ENCODE data around the gene PLK4. TPM values are rescaled to one million over a fixed set of nuclear protein-coding genes. Genes with fewer than 3 reads are reported as not detected.

The PLK4 gene
- total and polyA plus RNA-seq, 2 experiments from 2014 or later, result 25.5 to 38.7 TPM

DNA sequence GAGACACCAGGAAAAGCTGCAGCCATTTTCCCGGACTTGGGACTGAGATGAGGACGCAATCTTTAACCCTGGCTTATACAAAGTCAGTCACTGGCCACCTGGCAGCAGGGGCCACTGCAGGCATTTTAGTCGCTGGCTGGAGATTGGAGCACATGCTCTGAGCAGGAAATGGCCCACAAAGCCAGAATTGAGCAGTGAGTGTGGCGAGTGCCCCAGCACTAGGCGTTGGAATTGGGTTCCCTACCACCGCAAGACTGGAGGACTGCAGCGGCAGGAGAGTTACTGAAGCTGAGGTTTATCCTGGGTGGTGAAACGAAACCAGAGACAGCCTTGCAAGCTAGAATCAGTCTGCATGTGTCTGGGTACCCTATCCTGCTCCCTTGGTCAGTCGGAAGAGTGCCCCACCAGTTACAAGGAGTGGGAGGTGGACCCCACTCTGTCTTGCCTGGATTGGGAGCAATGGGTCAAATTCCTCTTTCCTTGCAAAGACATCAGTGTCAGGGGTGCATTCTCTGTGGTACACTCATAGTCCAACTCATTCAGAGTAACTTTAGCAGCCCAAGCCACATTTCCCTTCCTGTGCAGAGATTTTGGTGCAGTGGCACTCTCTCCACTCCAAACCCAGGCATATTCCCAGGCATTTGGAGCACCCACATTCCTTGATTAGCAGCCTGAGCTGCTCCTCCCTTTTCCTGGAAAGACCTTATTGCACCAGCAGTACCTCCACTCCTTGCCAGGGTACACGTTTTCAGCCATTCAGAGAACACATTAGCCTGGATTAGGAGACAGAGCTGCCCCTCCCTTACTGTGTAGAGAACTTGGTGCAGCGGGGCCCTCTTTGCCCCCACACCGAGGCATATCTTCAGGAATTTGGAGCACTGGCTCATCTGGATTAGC is 36.7 kb upstream of the PLK4 start:
- H3K27ac Mint-ChIP-seq, result no peak overlapping the region
- TF ChIP-seq, protein P1, sequence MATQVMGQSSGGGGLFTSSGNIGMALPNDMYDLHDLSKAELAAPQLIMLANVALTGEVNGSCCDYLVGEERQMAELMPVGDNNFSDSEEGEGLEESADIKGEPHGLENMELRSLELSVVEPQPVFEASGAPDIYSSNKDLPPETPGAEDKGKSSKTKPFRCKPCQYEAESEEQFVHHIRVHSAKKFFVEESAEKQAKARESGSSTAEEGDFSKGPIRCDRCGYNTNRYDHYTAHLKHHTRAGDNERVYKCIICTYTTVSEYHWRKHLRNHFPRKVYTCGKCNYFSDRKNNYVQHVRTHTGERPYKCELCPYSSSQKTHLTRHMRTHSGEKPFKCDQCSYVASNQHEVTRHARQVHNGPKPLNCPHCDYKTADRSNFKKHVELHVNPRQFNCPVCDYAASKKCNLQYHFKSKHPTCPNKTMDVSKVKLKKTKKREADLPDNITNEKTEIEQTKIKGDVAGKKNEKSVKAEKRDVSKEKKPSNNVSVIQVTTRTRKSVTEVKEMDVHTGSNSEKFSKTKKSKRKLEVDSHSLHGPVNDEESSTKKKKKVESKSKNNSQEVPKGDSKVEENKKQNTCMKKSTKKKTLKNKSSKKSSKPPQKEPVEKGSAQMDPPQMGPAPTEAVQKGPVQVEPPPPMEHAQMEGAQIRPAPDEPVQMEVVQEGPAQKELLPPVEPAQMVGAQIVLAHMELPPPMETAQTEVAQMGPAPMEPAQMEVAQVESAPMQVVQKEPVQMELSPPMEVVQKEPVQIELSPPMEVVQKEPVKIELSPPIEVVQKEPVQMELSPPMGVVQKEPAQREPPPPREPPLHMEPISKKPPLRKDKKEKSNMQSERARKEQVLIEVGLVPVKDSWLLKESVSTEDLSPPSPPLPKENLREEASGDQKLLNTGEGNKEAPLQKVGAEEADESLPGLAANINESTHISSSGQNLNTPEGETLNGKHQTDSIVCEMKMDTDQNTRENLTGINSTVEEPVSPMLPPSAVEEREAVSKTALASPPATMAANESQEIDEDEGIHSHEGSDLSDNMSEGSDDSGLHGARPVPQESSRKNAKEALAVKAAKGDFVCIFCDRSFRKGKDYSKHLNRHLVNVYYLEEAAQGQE (IDR thresholded peaks at IDR 0.05; ENCODE audit: unreplicated experiment), result no peak
- TF ChIP-seq, protein P2, sequence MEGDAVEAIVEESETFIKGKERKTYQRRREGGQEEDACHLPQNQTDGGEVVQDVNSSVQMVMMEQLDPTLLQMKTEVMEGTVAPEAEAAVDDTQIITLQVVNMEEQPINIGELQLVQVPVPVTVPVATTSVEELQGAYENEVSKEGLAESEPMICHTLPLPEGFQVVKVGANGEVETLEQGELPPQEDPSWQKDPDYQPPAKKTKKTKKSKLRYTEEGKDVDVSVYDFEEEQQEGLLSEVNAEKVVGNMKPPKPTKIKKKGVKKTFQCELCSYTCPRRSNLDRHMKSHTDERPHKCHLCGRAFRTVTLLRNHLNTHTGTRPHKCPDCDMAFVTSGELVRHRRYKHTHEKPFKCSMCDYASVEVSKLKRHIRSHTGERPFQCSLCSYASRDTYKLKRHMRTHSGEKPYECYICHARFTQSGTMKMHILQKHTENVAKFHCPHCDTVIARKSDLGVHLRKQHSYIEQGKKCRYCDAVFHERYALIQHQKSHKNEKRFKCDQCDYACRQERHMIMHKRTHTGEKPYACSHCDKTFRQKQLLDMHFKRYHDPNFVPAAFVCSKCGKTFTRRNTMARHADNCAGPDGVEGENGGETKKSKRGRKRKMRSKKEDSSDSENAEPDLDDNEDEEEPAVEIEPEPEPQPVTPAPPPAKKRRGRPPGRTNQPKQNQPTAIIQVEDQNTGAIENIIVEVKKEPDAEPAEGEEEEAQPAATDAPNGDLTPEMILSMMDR (conservative IDR thresholded peaks at IDR 0.05; ENCODE audit: low read depth in 2 of 2), result peak in 1 of 2 experiments; percentile 29; a peak in 1 of 4 replicates
- H2AFZ ChIP-seq, result 0 out of 2 replicates have a peak overlapping the region, but pooled peaks have one; percentile 21

DNA sequence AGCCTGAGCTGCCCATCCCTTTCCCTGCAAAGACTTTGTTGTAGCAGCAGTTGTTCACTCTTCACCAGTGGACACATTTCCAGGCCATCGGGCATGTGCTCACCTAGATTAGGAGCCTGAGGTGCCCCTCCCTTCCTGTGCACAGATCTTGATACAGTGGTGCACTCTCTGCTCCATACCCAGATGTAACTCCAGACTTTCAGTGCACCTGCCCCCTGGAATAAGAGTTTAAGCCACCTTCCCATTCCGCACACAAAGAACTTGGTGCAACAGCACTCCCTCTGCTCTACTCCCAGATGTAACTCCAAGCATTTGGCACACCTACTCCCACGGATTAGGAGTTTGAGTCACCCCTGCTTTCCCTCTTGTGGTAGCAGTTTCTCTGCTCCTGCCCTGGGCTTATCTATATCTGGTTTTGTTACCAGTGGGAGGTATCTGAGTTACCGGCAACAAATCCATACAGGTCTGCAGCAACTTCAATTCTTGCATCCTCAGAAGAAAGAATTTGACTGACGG is 36.0 kb upstream of the PLK4 start:
- H3K4me3 Mint-ChIP-seq, result no peak overlapping the region
- H3K9me3 Mint-ChIP-seq, result peaks cover 21% of the 10 kb centered on the region
- no peaks in the 10 kb centered on the region for H4K20me1 ChIP-seq (replicated peaks; ENCODE audit: insufficient read depth)
- H3K9me2 ChIP-seq (ENCODE audit: insufficient read depth), result peaks cover 4% of the 10 kb centered on the region; the same call in 1 of the 2 replicates
- ATAC-seq (no peak), DNase-seq (ENCODE audit: low spot score) (no peak)
- H3K27ac Mint-ChIP-seq, result no peak overlapping the region
- no peak overlapping the region for H3K27ac ChIP-seq (ENCODE audit: low read depth)
- H3K27me3 Mint-ChIP-seq (ENCODE audit: insufficient read depth, low read depth, poor library complexity), result peaks cover 16% of the 10 kb centered on the region
- H3K4me2 ChIP-seq, result no peak overlapping the region
- H3K79me2 ChIP-seq (replicated peaks; ENCODE audit: insufficient read depth), result peaks cover 6% of the 10 kb centered on the region; the same call in 1 of the 2 replicates
- no peak overlapping the region for H3K4me3 ChIP-seq
- peaks cover 23% of the 10 kb centered on the region for H3K36me3 Mint-ChIP-seq (ENCODE audit: low read depth)
- H3F3A ChIP-seq (replicated peaks; ENCODE audit: low read depth), result no peaks in the 10 kb centered on the region
- H3K27me3 ChIP-seq (ENCODE audit: insufficient read depth), result no peaks in the 10 kb centered on the region
- no peaks in the 10 kb centered on the region for H3K4me1 ChIP-seq (ENCODE audit: insufficient read depth)
- H3K4me1 Mint-ChIP-seq, result peaks cover 20% of the 10 kb centered on the region
- no peaks in the 10 kb centered on the region for H3K36me3 ChIP-seq (ENCODE audit: insufficient read depth)
- H2AFZ ChIP-seq, result no peak overlapping the region
- TF ChIP-seq EZH2 (IDR thresholded peaks at IDR 0.05; ENCODE audit: low read depth, unreplicated experiment), result no peak
- TF ChIP-seq, protein P1 (IDR thresholded peaks at IDR 0.05; ENCODE audit: unreplicated experiment), result no peak
- no peak for TF ChIP-seq ZNF331 (CRISPR knock-in tag; IDR thresholded peaks at IDR 0.05; ENCODE audit: low read depth)
- TF ChIP-seq, protein P2 (conservative IDR thresholded peaks at IDR 0.05; ENCODE audit: low read depth in 2 of 2), result no peak
- TF ChIP-seq, protein P3, sequence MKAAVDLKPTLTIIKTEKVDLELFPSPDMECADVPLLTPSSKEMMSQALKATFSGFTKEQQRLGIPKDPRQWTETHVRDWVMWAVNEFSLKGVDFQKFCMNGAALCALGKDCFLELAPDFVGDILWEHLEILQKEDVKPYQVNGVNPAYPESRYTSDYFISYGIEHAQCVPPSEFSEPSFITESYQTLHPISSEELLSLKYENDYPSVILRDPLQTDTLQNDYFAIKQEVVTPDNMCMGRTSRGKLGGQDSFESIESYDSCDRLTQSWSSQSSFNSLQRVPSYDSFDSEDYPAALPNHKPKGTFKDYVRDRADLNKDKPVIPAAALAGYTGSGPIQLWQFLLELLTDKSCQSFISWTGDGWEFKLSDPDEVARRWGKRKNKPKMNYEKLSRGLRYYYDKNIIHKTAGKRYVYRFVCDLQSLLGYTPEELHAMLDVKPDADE (IDR thresholded peaks at IDR 0.05), result no peak
- no peak for TF ChIP-seq NANOG (IDR thresholded peaks at IDR 0.05; ENCODE audit: borderline replicate concordance)
- no peak for TF ChIP-seq EZH2phosphoT487 (IDR thresholded peaks at IDR 0.05; ENCODE audit: unreplicated experiment)
- no peak for TF ChIP-seq STAT1 (IDR thresholded peaks at IDR 0.05; ENCODE audit: unreplicated experiment)

More for the DNA sequence above, 36.7 kb upstream of the PLK4 start:
- Histone ChIP-seq H3F3A (replicated peaks; ENCODE audit: low read depth) (no peaks in the 10 kb centered on the region), H3K4me2 (no peak overlapping the region), H3K27ac (ENCODE audit: low read depth) (no peak overlapping the region), H3K79me2 (replicated peaks; ENCODE audit: insufficient read depth) (0 out of 2 replicates have a peak, but pooled peaks cover 5% of the 10 kb centered on the region), H3K36me3 (ENCODE audit: insufficient read depth) (no peaks in the 10 kb centered on the region), H3K4me1 (ENCODE audit: insufficient read depth) (no peaks in the 10 kb centered on the region), H4K20me1 (replicated peaks; ENCODE audit: insufficient read depth) (no peaks in the 10 kb centered on the region), H3K9me2 (ENCODE audit: insufficient read depth) (peaks cover 4% of the 10 kb centered on the region; the same call in 1 of the 2 replicates), H3K27me3 (ENCODE audit: insufficient read depth) (no peaks in the 10 kb centered on the region), H3K4me3 (no peak overlapping the region)
- Mint-ChIP-seq H3K27me3 (ENCODE audit: insufficient read depth, low read depth, poor library complexity) (peaks cover 16% of the 10 kb centered on the region), H3K4me3 (no peak overlapping the region), H3K4me1 (peaks cover 20% of the 10 kb centered on the region), H3K36me3 (ENCODE audit: low read depth) (peaks cover 19% of the 10 kb centered on the region), H3K9me3 (peaks cover 17% of the 10 kb centered on the region; the same call in 2 of the 3 replicates)
- ATAC-seq, result peak; percentile 62
- DNase-seq (ENCODE audit: low spot score), result peak; percentile 30

Measured in GM23338 (cell line).